LHCN-M2 (cell line): Measurements from ENCODE around the gene CUBN. TPM values are rescaled to one million over a fixed set of nuclear protein-coding genes. Genes with fewer than 3 reads are reported as not detected.
"Not testable (repeated sequence)": the region's sequence is repeated elsewhere in the genome, so short reads cannot be mapped to it uniquely, and the experiment has no call there.

Source experiments
- DNase-seq: peaks from one replicate; pipeline ENCODE4 v3.0.0-alpha.2; 2012; ENCODE audit warnings: low read depth
- total RNA-seq: library from RNA; depleted of rRNA; stranded (reverse); fragments of >200 nt; gene quantifications from 2 replicates; pipeline ENCODE4 v1.2.3, GENCODE V29; 2014

Gene CUBN
- total RNA-seq, 1 experiment from 2014 or later, result 0.69 TPM

GRCh38 chr10:17013131-17013983 lies 116.3 kb downstream of the CUBN start:
- DNase-seq, result not testable (repeated sequence)

GRCh38 chr10:17012731-17013130 lies 116.9 kb downstream of the CUBN start:
- not testable (repeated sequence) for DNase-seq

- no peak for DNase-seq
These were observed 119.1 kb downstream of the CUBN start for GRCh38 chr10:17010363-17011145.

GRCh38 chr10:17009212-17009700 lies 120.4 kb downstream of the CUBN start:
- DNase-seq, result peak; percentile 75

- no peak for DNase-seq
These were observed 122.2 kb downstream of the CUBN start for GRCh38 chr10:17007418-17007770.

GRCh38 chr10:17006631-17007417 lies 122.8 kb downstream of the CUBN start:
- DNase-seq, result no peak

GRCh38 chr10:17005621-17006566 lies 123.7 kb downstream of the CUBN start:
- DNase-seq, result no peak

GRCh38 chr10:17004801-17005380 lies 124.7 kb downstream of the CUBN start:
- no peak for DNase-seq

GRCh38 chr10:17003651-17004286 lies 125.8 kb downstream of the CUBN start:
- no peak for DNase-seq

- peak; percentile 93 for DNase-seq
These were observed 126.5 kb downstream of the CUBN start for GRCh38 chr10:17003151-17003550.

- DNase-seq, result peak; percentile 98
These were observed 127.5 kb downstream of the CUBN start for GRCh38 chr10:17001961-17002749.

GRCh38 chr10:17001297-17001744 lies 128.3 kb downstream of the CUBN start:
- DNase-seq, result peak; percentile 87

- DNase-seq, result no peak
These were observed 129.8 kb downstream of the CUBN start for GRCh38 chr10:16999665-17000451.

- DNase-seq, result peak; percentile 71
These were observed 133.1 kb downstream of the CUBN start for GRCh38 chr10:16996530-16996964.

- peak; percentile 45 for DNase-seq
These were observed 133.6 kb downstream of the CUBN start for GRCh38 chr10:16995867-16996529.

- DNase-seq, result no peak
These were observed 136.4 kb downstream of the CUBN start for GRCh38 chr10:16993186-16993585.

- DNase-seq, result peak; percentile 69
These were observed 136.9 kb downstream of the CUBN start for GRCh38 chr10:16992611-16993119.
